Endothelial cell (in vitro differentiated cells): ENCODE data around the gene GIMAP7. TPM values are rescaled to one million over a fixed set of nuclear protein-coding genes. Genes with fewer than 3 reads are reported as not detected.

Source experiments
- DNase-seq: peaks from one replicate; pipeline ENCODE4 v3.0.0; 2021; ENCODE audit warnings: low spot score
- H3K27ac Mint-ChIP-seq: one replicate; pipeline ENCODE4 v1.8.0; 2021; ENCODE audit warnings: mixed read lengths, inconsistent platforms; ENCODE audit not compliant: unreplicated experiment
- H3K27me3 Mint-ChIP-seq: one replicate; pipeline ENCODE4 v1.8.0; 2021; ENCODE audit warnings: mild to moderate bottlenecking, moderate library complexity, mixed read lengths, inconsistent platforms; ENCODE audit not compliant: unreplicated experiment
- H3K36me3 Mint-ChIP-seq: one replicate; pipeline ENCODE4 v1.8.0; 2021; ENCODE audit warnings: mild to moderate bottlenecking, low read depth, mixed read lengths, inconsistent platforms; ENCODE audit not compliant: unreplicated experiment
- H3K4me1 Mint-ChIP-seq: one replicate; pipeline ENCODE4 v1.8.0; 2021; ENCODE audit warnings: mild to moderate bottlenecking, mixed read lengths, inconsistent platforms; ENCODE audit not compliant: unreplicated experiment
- H3K4me3 Mint-ChIP-seq: one replicate; pipeline ENCODE4 v1.8.0; 2021; ENCODE audit warnings: mild to moderate bottlenecking, mixed read lengths, inconsistent platforms; ENCODE audit not compliant: unreplicated experiment
- H3K9me3 Mint-ChIP-seq: one replicate; pipeline ENCODE4 v1.8.0; 2021; ENCODE audit warnings: mixed read lengths, inconsistent platforms; ENCODE audit not compliant: unreplicated experiment
- total RNA-seq: library from RNA; stranded (reverse); fragmentation: NEBNext Ultra II Directional; extraction: Animal tissue kit (Norgen Biotek cat#: 25700); gene quantifications from one replicate; pipeline ENCODE4 v1.2.1, GENCODE V29; 2021; ENCODE audit not compliant: unreplicated experiment
- TF ChIP-seq, protein P1 (sequence below): fragments of 200-600 bp; sonication (generic); IDR thresholded peaks from one replicate; pipeline ENCODE4 v1.5.0; 2021; ENCODE audit warnings: antibody characterized with exemption; ENCODE audit not compliant: unreplicated experiment

GIMAP7 gene
- total RNA-seq, 1 donor from 2014 or later: 2.2 TPM

DNA sequence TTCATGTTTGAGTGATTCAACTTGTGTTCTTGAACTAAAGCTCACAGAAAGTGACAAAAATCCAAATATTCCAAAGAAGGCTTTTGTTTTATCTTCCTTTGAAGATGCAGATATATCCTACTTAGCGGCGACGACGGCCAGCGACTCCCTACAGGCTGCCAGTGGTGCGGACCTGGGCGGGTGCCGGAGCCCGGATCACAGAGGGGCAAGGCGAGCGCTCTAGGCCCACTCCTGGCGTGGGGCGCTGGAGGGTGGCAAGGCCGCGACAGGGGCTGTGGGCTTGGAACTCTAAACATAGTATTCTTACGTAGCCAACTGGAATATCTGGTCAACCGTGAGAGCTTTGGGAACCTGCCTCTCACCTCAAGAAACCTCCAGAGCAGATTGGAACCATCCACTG is 914 bp upstream of the GIMAP7 start:
- no peak overlapping the region for H3K4me3 Mint-ChIP-seq
- H3K9me3 Mint-ChIP-seq: peaks cover 4% of the 10 kb centered on the region
- no peak overlapping the region for H3K27ac Mint-ChIP-seq
- no peak for DNase-seq
- H3K4me1 Mint-ChIP-seq: peaks cover 5% of the 10 kb centered on the region
- H3K36me3 Mint-ChIP-seq: no peaks in the 10 kb centered on the region
- H3K27me3 Mint-ChIP-seq: no peaks in the 10 kb centered on the region
- TF ChIP-seq, protein P1, sequence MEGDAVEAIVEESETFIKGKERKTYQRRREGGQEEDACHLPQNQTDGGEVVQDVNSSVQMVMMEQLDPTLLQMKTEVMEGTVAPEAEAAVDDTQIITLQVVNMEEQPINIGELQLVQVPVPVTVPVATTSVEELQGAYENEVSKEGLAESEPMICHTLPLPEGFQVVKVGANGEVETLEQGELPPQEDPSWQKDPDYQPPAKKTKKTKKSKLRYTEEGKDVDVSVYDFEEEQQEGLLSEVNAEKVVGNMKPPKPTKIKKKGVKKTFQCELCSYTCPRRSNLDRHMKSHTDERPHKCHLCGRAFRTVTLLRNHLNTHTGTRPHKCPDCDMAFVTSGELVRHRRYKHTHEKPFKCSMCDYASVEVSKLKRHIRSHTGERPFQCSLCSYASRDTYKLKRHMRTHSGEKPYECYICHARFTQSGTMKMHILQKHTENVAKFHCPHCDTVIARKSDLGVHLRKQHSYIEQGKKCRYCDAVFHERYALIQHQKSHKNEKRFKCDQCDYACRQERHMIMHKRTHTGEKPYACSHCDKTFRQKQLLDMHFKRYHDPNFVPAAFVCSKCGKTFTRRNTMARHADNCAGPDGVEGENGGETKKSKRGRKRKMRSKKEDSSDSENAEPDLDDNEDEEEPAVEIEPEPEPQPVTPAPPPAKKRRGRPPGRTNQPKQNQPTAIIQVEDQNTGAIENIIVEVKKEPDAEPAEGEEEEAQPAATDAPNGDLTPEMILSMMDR: no peak

DNA sequence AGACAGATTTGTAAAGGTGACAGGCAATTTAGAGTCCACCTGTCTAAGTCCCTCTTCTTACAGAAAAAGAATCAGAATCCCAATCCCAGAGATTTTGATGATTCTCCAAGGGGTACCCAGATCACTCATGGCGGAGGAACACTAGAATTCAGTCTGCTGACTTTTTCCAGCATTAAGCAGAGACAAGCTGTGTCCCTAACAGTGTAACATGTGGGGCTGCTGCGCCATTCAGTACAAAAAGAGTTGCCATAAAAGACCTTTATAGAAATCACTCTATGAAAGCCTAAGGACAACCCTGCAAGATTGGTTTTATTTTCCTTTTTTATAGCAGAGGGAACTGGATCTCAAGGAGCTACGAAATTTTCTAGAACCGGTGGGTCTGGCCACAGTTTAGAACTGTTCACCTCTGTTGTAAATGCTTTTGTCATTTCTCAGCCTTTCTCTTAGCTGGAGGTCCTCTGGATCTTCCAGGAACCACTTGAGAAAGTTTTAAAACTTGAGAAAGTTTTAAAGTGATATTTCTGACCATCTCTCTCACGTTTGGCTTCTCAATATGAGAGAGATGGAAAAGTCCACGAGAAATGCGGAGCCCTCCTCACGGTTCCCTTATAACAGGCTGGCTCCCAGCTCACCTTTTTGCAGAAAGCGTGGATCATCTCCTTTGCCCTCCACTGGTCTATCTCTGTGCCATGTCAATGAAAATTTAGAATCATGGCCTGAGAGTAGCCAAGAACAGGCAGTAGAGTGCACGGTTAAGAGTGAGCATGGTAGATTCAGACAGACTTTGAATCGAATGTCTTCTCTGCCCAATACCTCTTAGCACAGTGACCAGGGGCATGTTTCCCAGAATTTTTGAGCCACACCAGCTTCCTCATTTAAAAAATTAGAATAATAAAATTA is 826 bp downstream of the GIMAP7 start:
- H3K27me3 Mint-ChIP-seq: no peaks in the 10 kb centered on the region
- TF ChIP-seq, protein P1: no peak
- H3K4me3 Mint-ChIP-seq: peak overlapping the region; percentile 53
- DNase-seq: no peak
- H3K9me3 Mint-ChIP-seq: peaks cover 4% of the 10 kb centered on the region
- peaks cover 5% of the 10 kb centered on the region for H3K4me1 Mint-ChIP-seq
- peaks cover 4% of the 10 kb centered on the region for H3K36me3 Mint-ChIP-seq
- no peak overlapping the region for H3K27ac Mint-ChIP-seq

DNA sequence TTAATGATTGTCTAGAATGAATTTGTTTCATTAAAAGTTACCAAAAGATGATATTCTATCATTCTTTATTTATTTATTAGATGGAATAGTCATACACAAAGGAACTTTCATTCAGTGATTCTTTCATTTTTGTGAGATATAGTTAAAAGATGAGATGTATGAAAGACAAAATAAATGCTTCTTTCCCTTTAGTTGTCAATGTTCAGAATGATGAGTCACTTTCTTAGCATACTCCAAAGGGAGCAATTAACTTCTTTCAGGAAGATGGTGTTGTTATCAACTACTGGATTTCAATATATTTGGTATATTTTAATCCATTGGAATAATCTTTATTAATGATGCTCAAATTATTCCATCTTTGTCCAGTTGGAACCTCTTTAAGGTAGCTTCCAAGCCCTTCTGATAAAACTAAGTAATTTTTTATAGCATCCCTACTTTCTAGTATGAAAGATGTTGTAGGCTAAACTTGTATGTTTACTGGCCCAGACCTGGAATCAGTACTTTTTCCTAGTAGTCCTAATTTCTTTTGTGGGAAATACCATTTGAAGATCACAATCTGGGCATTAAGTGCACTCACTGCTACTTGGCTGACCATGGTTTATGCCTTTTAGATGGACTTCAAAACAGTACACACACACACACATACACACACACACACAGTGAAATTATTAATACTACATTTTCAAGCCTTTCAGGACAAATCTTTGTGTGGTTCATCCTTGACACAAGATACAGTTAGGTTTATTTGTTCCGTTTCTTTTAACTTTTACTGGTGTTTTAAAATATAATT is 2.5 kb downstream of the GIMAP7 start:
- DNase-seq: no peak
- H3K36me3 Mint-ChIP-seq: peaks cover 5% of the 10 kb centered on the region
- TF ChIP-seq, protein P1: no peak
- no peak overlapping the region for H3K4me3 Mint-ChIP-seq
- H3K9me3 Mint-ChIP-seq: no peaks in the 10 kb centered on the region
- peaks cover 5% of the 10 kb centered on the region for H3K4me1 Mint-ChIP-seq
- H3K27ac Mint-ChIP-seq: no peak overlapping the region
- H3K27me3 Mint-ChIP-seq: no peaks in the 10 kb centered on the region

DNA sequence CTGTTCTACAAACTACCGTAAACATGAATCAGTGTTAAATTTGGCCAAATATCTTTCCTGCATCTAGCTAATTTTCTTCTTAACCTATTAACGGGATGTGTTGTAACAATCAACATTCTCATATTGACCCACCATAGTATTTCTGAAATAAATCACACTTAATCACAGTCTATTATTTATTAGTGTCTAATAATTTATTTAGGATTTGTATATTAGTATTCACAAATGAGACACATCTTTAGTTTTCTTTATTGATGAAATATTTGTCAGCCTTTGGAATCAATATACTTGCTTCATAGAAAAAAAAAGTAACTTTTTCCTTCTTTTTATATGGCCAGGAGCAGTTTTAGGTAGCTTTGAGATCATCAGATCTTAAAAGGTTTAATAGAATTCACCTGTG is 4.6 kb downstream of the GIMAP7 start:
- TF ChIP-seq, protein P1: no peak
- Mint-ChIP-seq H3K27me3 (no peaks in the 10 kb centered on the region), H3K27ac (no peak overlapping the region), H3K9me3 (no peaks in the 10 kb centered on the region), H3K36me3 (peaks cover 5% of the 10 kb centered on the region), H3K4me1 (peaks cover 5% of the 10 kb centered on the region), H3K4me3 (no peak overlapping the region)
- DNase-seq: no peak
